Natural killer cell treated with Interleukin-12 subunit alpha and Interleukin-12 subunit beta and Interleukin-15 and Interleukin-18, amount 100 ng/mL, for 72 hours (primary cell): ENCODE results near the gene SLCO3A1. TPM values are rescaled to one million over a fixed set of nuclear protein-coding genes. Genes with fewer than 3 reads are reported as not detected.

ENCODE experiments used
- ATAC-seq, 2 donors: fragments of 150-1000 bp; cut with Tn5 transposase in 1 of 2; sonication (Bioruptor Pico), chemical (Tn5 transposase) in 1 of 2; 2 replicates each; pipeline ENCODE4 v1.10.0; 2021
- DNase-seq: peaks from one replicate; pipeline ENCODE4 v3.0.0; 2022; ENCODE audit warnings: low spot score
- H3K27ac Mint-ChIP-seq, 2 donors: 1 replicate in 1 of 2; 2 replicates in 1 of 2; pipeline ENCODE4 v1.8.0; 2022; ENCODE audit warnings: mixed read lengths in 2 of 2, mild to moderate bottlenecking in 1 of 2, moderate library complexity in 1 of 2
- H3K27me3 Mint-ChIP-seq, 2 donors: 1 replicate in 1 of 2; 2 replicates in 1 of 2; pipeline ENCODE4 v1.8.0; 2022; ENCODE audit warnings: mixed read lengths in 2 of 2
- H3K36me3 Mint-ChIP-seq: one replicate; pipeline ENCODE4 v1.8.0; 2022; ENCODE audit warnings: mixed read lengths
- H3K4me1 Mint-ChIP-seq, 2 donors: 1 replicate in 1 of 2; 2 replicates in 1 of 2; pipeline ENCODE4 v1.8.0; 2022; ENCODE audit warnings: low read depth in 2 of 2, mixed read lengths in 2 of 2, mild to moderate bottlenecking in 1 of 2
- H3K4me3 Mint-ChIP-seq: one replicate; pipeline ENCODE4 v1.8.0; 2022; ENCODE audit warnings: mixed read lengths
- H3K9me3 Mint-ChIP-seq: 2 replicates; pipeline ENCODE4 v1.8.0; 2022; ENCODE audit warnings: mixed read lengths
- total RNA-seq, 2 donors: library from RNA; stranded (reverse); gene quantifications; one replicate each; pipeline ENCODE4 v1.2.3, GENCODE V29; 2022

Gene SLCO3A1
- total RNA-seq, 2 donors from 2014 or later: 10.4 to 12.5 TPM

- ATAC-seq (no peak), DNase-seq (no peak)
- no peaks in the 10 kb centered on the region for H3K9me3 Mint-ChIP-seq
- H3K36me3 Mint-ChIP-seq: peaks cover 3% of the 10 kb centered on the region
- no peak overlapping the region for H3K4me3 Mint-ChIP-seq
- H3K27me3 Mint-ChIP-seq: no peaks in the 10 kb centered on the region
- H3K4me1 Mint-ChIP-seq: peaks cover 3% of the 10 kb centered on the region in 2 donors
- H3K27ac Mint-ChIP-seq: no peak overlapping the region
Measured at GRCh38 chr15:92115834-92116233, 262.3 kb downstream of the SLCO3A1 start.

DNA sequence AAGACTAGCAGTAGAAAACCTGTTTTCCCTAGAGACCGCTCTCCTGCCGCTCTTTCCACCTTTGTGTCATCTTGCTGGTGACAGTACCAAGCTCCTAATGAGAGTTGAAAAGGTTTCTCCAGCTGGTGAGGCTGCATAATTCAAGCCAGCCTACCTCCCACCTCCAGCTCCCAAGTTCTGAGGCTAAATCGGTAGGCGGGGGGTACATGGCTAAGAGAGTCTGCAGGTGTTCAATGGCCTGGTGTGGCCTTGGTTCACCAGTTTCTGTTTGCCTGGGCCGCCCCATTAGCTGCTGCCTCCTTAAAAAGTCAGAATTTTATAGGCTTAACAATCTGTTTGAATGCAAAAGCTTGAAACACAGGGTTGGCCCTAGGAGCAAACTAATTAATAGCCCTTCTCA, 262.8 kb downstream of the SLCO3A1 start:
- ATAC-seq (no peak), DNase-seq (no peak)
- Mint-ChIP-seq H3K27ac (no peak overlapping the region), H3K27me3 (no peaks in the 10 kb centered on the region), H3K36me3 (peaks cover 8% of the 10 kb centered on the region), H3K9me3 (no peaks in the 10 kb centered on the region), H3K4me3 (no peak overlapping the region), H3K4me1 (peaks cover 8% of the 10 kb centered on the region in 2 donors)

- no peak overlapping the region for H3K27ac Mint-ChIP-seq
- peaks cover 17 to 18% of the 10 kb centered on the region in 2 donors for H3K4me1 Mint-ChIP-seq
- peaks cover 13% of the 10 kb centered on the region for H3K36me3 Mint-ChIP-seq
- DNase-seq (no peak), ATAC-seq (no peak)
- H3K9me3 Mint-ChIP-seq: peaks cover 2% of the 10 kb centered on the region
- no peak overlapping the region for H3K4me3 Mint-ChIP-seq
- H3K27me3 Mint-ChIP-seq: no peaks in the 10 kb centered on the region
Measured at GRCh38 chr15:92117261-92117731, 263.8 kb downstream of the SLCO3A1 start.

- Mint-ChIP-seq H3K4me1 (peaks cover 17 to 18% of the 10 kb centered on the region in 2 donors), H3K9me3 (peaks cover 2% of the 10 kb centered on the region), H3K27me3 (no peaks in the 10 kb centered on the region), H3K4me3 (no peak overlapping the region), H3K27ac (no peak overlapping the region), H3K36me3 (peaks cover 19% of the 10 kb centered on the region)
- no peak for ATAC-seq
- DNase-seq: no peak
Measured at GRCh38 chr15:92118162-92118935, 264.8 kb downstream of the SLCO3A1 start.

GRCh38 chr15:92118936-92119325, 265.4 kb downstream of the SLCO3A1 start:
- H3K4me3 Mint-ChIP-seq: no peak overlapping the region
- H3K4me1 Mint-ChIP-seq: peaks cover 17 to 18% of the 10 kb centered on the region in 2 donors
- peaks cover 19% of the 10 kb centered on the region for H3K36me3 Mint-ChIP-seq
- no peak overlapping the region for H3K27ac Mint-ChIP-seq
- H3K9me3 Mint-ChIP-seq: peaks cover 2% of the 10 kb centered on the region
- no peak for ATAC-seq
- no peaks in the 10 kb centered on the region for H3K27me3 Mint-ChIP-seq
- DNase-seq: no peak

GRCh38 chr15:92120094-92120795, 266.7 kb downstream of the SLCO3A1 start:
- peaks cover 17 to 18% of the 10 kb centered on the region in 2 donors for H3K4me1 Mint-ChIP-seq
- ATAC-seq (no peak), DNase-seq (no peak)
- no peaks in the 10 kb centered on the region for H3K27me3 Mint-ChIP-seq
- H3K27ac Mint-ChIP-seq: no peak overlapping the region
- peaks cover 2% of the 10 kb centered on the region for H3K9me3 Mint-ChIP-seq
- H3K4me3 Mint-ChIP-seq: no peak overlapping the region
- peaks cover 19% of the 10 kb centered on the region for H3K36me3 Mint-ChIP-seq

- H3K4me1 Mint-ChIP-seq: peaks cover 17 to 18% of the 10 kb centered on the region in 2 donors
- H3K4me3 Mint-ChIP-seq: peak overlapping the region; percentile 3
- H3K27ac Mint-ChIP-seq: peak overlapping the region in 1 of 2 donors; percentile 4
- H3K27me3 Mint-ChIP-seq: no peaks in the 10 kb centered on the region
- peaks cover 19% of the 10 kb centered on the region for H3K36me3 Mint-ChIP-seq
- DNase-seq: no peak
- no peak for ATAC-seq
- H3K9me3 Mint-ChIP-seq: peaks cover 2% of the 10 kb centered on the region
Measured at GRCh38 chr15:92121047-92121446, 267.5 kb downstream of the SLCO3A1 start.

GRCh38 chr15:92122259-92122658, 268.8 kb downstream of the SLCO3A1 start:
- DNase-seq (no peak), ATAC-seq (peak; percentile 69 to 70)
- no peaks in the 10 kb centered on the region for H3K27me3 Mint-ChIP-seq
- peaks cover 2% of the 10 kb centered on the region for H3K9me3 Mint-ChIP-seq
- peaks cover 19% of the 10 kb centered on the region for H3K36me3 Mint-ChIP-seq
- H3K27ac Mint-ChIP-seq: no peak overlapping the region
- H3K4me1 Mint-ChIP-seq: peaks cover 17 to 18% of the 10 kb centered on the region in 2 donors
- H3K4me3 Mint-ChIP-seq: no peak overlapping the region

- Mint-ChIP-seq H3K9me3 (peaks cover 2% of the 10 kb centered on the region), H3K4me3 (no peak overlapping the region), H3K27me3 (no peaks in the 10 kb centered on the region), H3K4me1 (peaks cover 18% of the 10 kb centered on the region in 2 donors), H3K36me3 (peaks cover 19% of the 10 kb centered on the region), H3K27ac (no peak overlapping the region)
- ATAC-seq (no peak), DNase-seq (no peak)
Measured at GRCh38 chr15:92123962-92124656, 270.6 kb downstream of the SLCO3A1 start.

DNA sequence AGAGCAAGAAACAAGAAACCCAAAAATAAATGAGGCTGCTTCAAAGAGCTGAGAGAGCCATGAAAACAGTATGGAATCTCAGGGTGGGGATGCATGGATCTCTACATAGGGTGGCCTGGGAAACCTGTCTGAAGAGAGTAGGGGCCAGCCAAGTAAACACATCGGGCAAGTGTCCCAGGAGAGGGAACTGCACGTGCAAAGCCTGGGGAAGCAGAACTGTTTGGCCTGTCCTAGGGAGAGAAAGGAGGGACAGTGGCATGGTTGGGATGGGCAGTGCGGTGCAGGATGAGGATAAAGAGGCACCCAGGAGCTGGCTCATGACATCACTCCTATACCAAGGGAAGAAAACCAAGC, 271.1 kb downstream of the SLCO3A1 start:
- ATAC-seq (no peak), DNase-seq (no peak)
- no peak overlapping the region for H3K4me3 Mint-ChIP-seq
- peaks cover 2% of the 10 kb centered on the region for H3K9me3 Mint-ChIP-seq
- peaks cover 21 to 22% of the 10 kb centered on the region in 2 donors for H3K4me1 Mint-ChIP-seq
- H3K27me3 Mint-ChIP-seq: no peaks in the 10 kb centered on the region
- no peak overlapping the region for H3K27ac Mint-ChIP-seq
- peaks cover 23% of the 10 kb centered on the region for H3K36me3 Mint-ChIP-seq

- peaks cover 4% of the 10 kb centered on the region for H3K36me3 Mint-ChIP-seq
- no peaks in the 10 kb centered on the region for H3K27me3 Mint-ChIP-seq
- no peak for ATAC-seq
- peaks cover 4 to 6% of the 10 kb centered on the region in 2 donors for H3K4me1 Mint-ChIP-seq
- peak overlapping the region in 1 of 2 donors; percentile 52 for H3K27ac Mint-ChIP-seq
- no peak overlapping the region for H3K4me3 Mint-ChIP-seq
- DNase-seq: no peak
- H3K9me3 Mint-ChIP-seq: no peaks in the 10 kb centered on the region
Measured at GRCh38 chr15:92128788-92129187, 275.3 kb downstream of the SLCO3A1 start.

- ATAC-seq (no peak), DNase-seq (no peak)
- no peak overlapping the region for H3K27ac Mint-ChIP-seq
- H3K27me3 Mint-ChIP-seq: no peaks in the 10 kb centered on the region
- no peak overlapping the region for H3K4me3 Mint-ChIP-seq
- H3K4me1 Mint-ChIP-seq: peaks cover 4 to 6% of the 10 kb centered on the region in 2 donors
- H3K9me3 Mint-ChIP-seq: no peaks in the 10 kb centered on the region
- peaks cover 6% of the 10 kb centered on the region for H3K36me3 Mint-ChIP-seq
Measured at GRCh38 chr15:92130244-92130643, 276.7 kb downstream of the SLCO3A1 start.

DNA sequence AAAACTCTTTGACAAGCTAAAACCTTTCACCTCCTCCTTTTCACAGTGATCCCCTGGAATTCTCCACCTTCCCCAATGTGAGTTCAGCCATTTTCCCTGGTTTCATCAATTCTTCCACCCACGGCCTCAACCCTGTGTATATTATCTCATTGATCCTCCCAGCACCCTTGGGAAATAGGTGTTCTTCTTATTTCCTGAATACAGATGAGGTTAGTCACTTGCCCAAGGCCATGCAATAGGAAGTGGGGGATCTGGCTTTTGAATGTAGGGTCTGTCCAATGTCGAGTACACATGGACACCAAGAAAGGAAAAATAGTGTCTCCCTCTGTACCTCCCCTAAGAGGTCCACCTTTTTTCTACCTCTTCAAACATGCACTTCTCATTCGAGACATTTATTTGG, 277.4 kb downstream of the SLCO3A1 start:
- no peak overlapping the region for H3K4me3 Mint-ChIP-seq
- H3K36me3 Mint-ChIP-seq: peaks cover 12% of the 10 kb centered on the region
- H3K9me3 Mint-ChIP-seq: no peaks in the 10 kb centered on the region
- peaks cover 6 to 7% of the 10 kb centered on the region in 2 donors for H3K4me1 Mint-ChIP-seq
- no peak for ATAC-seq
- H3K27ac Mint-ChIP-seq: no peak overlapping the region
- H3K27me3 Mint-ChIP-seq: no peaks in the 10 kb centered on the region
- DNase-seq: no peak
